Muscle layer of colon (tissue), 2 donors: ENCODE results near the gene PHAF1.

Source experiments
- H3K27ac ChIP-seq: one replicate; pipeline ENCODE4 v1.7.0; 2013; ENCODE audit warnings: low read depth, mild to moderate bottlenecking, low read length, moderate library complexity
- H3K27me3 ChIP-seq, 2 donors: one replicate each; pipeline ENCODE4 v1.7.0; 2013; ENCODE audit warnings: low read length in 2 of 2, mild to moderate bottlenecking in 2 of 2; ENCODE audit not compliant: insufficient read depth in 2 of 2, control insufficient read depth in 1 of 2
- H3K36me3 ChIP-seq: one replicate; pipeline ENCODE4 v1.7.0; 2013; ENCODE audit warnings: mild to moderate bottlenecking, low read length; ENCODE audit not compliant: insufficient read depth
- H3K4me1 ChIP-seq: one replicate; pipeline ENCODE4 v1.7.0; 2013; ENCODE audit warnings: mild to moderate bottlenecking, low read length; ENCODE audit not compliant: insufficient read depth
- H3K4me3 ChIP-seq, 2 donors: one replicate each; pipeline ENCODE4 v1.7.0; 2013; ENCODE audit warnings: low read length in 2 of 2, low read depth in 1 of 2, mild to moderate bottlenecking in 1 of 2, moderate library complexity in 1 of 2
- H3K9ac ChIP-seq: one replicate; pipeline ENCODE4 v1.7.0; 2013; ENCODE audit warnings: low read length
- H3K9me3 ChIP-seq: one replicate; pipeline ENCODE4 v1.7.0; 2013; ENCODE audit warnings: mild to moderate bottlenecking, low read length
- donor health status: abdominal sarcoma.
- donor health status: Adenocarcinoma of cecum.

PHAF1 gene

GRCh38 chr16:67128417-67128816 lies 18.7 kb downstream of the PHAF1 start:
- Histone ChIP-seq H3K36me3 (peaks cover 47% of the 10 kb centered on the region), H3K27ac (no peak overlapping the region), H3K4me3 (no peak overlapping the region), H3K4me1 (no peaks in the 10 kb centered on the region), H3K9me3 (no peaks in the 10 kb centered on the region), H3K9ac (no peak overlapping the region), H3K27me3 (no peaks in the 10 kb centered on the region)

DNA sequence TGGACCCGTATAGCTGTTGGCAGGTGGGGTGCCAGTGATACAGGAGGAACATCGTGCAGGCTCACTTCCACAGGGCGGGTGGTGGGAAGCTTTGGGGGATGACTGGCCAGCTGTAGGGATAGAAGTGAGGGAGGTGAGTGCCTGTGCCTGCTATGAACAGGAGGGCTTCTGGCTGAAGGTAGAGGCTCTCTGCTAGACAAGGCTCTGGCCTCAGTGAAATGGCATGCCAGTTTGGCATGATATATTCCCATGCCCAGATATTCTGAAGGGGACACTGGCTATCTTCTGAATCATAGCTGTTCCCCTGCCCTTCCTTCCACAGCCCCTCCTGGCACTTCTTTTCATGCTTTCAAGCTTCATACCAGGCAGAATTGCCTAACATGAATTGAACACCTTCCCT lies 19.1 kb downstream of the PHAF1 start:
- no peak overlapping the region for H3K9ac ChIP-seq
- no peaks in the 10 kb centered on the region for H3K9me3 ChIP-seq
- H3K4me1 ChIP-seq, result no peaks in the 10 kb centered on the region
- H3K36me3 ChIP-seq, result peaks cover 45% of the 10 kb centered on the region
- no peak overlapping the region for H3K4me3 ChIP-seq
- no peaks in the 10 kb centered on the region for H3K27me3 ChIP-seq
- H3K27ac ChIP-seq, result no peak overlapping the region

- no peak overlapping the region for H3K9ac ChIP-seq
- H3K4me3 ChIP-seq, result no peak overlapping the region
- no peaks in the 10 kb centered on the region for H3K27me3 ChIP-seq
- H3K4me1 ChIP-seq, result no peaks in the 10 kb centered on the region
- H3K27ac ChIP-seq, result no peak overlapping the region
- peaks cover 51% of the 10 kb centered on the region for H3K36me3 ChIP-seq
- H3K9me3 ChIP-seq, result no peaks in the 10 kb centered on the region
Measured at GRCh38 chr16:67129422-67129821, 19.7 kb downstream of the PHAF1 start.

GRCh38 chr16:67137605-67138004 lies 27.9 kb downstream of the PHAF1 start:
- Histone ChIP-seq H3K9me3 (no peaks in the 10 kb centered on the region), H3K27ac (no peak overlapping the region), H3K36me3 (peaks cover 76% of the 10 kb centered on the region)

GRCh38 chr16:67141391-67141790 lies 31.6 kb downstream of the PHAF1 start:
- Histone ChIP-seq H3K9me3 (no peaks in the 10 kb centered on the region), H3K4me1 (no peaks in the 10 kb centered on the region), H3K9ac (no peak overlapping the region), H3K36me3 (peaks cover 78% of the 10 kb centered on the region), H3K27me3 (no peaks in the 10 kb centered on the region), H3K27ac (no peak overlapping the region), H3K4me3 (no peak overlapping the region)

More at GRCh38 chr16:67137605-67138004, 27.9 kb downstream of the PHAF1 start:
- no peaks in the 10 kb centered on the region for H3K4me1 ChIP-seq
- H3K27me3 ChIP-seq, result no peaks in the 10 kb centered on the region
- H3K4me3 ChIP-seq, result no peak overlapping the region
- no peak overlapping the region for H3K9ac ChIP-seq

DNA sequence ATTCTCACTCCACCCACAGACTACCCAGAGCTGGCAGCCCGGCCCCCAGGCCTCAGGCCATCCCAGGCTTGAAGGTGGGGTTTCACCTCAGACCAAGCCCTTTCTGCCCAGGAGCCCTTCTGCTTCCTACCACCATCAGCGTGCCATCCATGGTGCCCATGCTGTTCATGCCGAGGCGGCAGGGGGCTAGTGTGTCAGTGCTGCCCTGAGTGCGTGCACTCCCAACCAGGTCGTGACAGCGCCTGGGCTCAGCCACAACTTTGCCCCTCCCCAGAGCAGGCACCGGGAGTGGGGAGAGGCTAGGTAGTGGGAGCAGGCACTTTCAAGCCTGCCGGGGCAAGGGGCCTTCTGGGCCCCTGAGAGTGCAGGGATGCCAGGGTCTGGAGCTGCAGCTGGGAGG lies 32.6 kb downstream of the PHAF1 start:
- no peak overlapping the region for H3K4me3 ChIP-seq
- H3K27ac ChIP-seq, result no peak overlapping the region
- no peaks in the 10 kb centered on the region for H3K27me3 ChIP-seq
- H3K4me1 ChIP-seq, result no peaks in the 10 kb centered on the region
- no peaks in the 10 kb centered on the region for H3K9me3 ChIP-seq
- no peak overlapping the region for H3K9ac ChIP-seq
- peaks cover 82% of the 10 kb centered on the region for H3K36me3 ChIP-seq

- Histone ChIP-seq H3K4me3 (no peak overlapping the region), H3K36me3 (peaks cover 77% of the 10 kb centered on the region), H3K4me1 (no peaks in the 10 kb centered on the region), H3K27ac (no peak overlapping the region), H3K9ac (no peak overlapping the region), H3K9me3 (no peaks in the 10 kb centered on the region), H3K27me3 (no peaks in the 10 kb centered on the region)
Measured at GRCh38 chr16:67144943-67145342, 35.2 kb downstream of the PHAF1 start.

DNA sequence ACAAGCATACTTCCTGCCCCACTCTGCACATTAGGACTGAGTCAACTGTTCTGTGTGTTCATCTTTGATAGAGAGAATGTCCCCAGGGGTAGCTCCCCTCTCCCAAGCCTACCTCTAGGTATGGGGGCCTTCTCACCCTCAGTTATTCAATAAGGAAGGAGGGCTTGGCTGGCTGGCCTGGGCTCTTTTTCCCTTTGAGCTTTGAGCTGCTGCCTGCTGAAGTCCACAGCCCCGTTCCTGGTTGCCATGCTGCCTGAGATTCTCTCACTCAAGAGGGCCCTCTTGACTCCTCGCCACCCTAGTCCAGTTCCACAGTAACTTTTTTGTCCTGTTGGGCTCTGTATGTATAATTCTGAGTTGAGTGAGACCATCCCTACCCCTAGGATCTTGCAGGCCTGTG lies 36.0 kb downstream of the PHAF1 start:
- Histone ChIP-seq H3K9me3 (no peaks in the 10 kb centered on the region), H3K27ac (no peak overlapping the region), H3K4me3 (no peak overlapping the region), H3K9ac (no peak overlapping the region), H3K27me3 (no peaks in the 10 kb centered on the region), H3K4me1 (no peaks in the 10 kb centered on the region), H3K36me3 (peaks cover 69% of the 10 kb centered on the region)

DNA sequence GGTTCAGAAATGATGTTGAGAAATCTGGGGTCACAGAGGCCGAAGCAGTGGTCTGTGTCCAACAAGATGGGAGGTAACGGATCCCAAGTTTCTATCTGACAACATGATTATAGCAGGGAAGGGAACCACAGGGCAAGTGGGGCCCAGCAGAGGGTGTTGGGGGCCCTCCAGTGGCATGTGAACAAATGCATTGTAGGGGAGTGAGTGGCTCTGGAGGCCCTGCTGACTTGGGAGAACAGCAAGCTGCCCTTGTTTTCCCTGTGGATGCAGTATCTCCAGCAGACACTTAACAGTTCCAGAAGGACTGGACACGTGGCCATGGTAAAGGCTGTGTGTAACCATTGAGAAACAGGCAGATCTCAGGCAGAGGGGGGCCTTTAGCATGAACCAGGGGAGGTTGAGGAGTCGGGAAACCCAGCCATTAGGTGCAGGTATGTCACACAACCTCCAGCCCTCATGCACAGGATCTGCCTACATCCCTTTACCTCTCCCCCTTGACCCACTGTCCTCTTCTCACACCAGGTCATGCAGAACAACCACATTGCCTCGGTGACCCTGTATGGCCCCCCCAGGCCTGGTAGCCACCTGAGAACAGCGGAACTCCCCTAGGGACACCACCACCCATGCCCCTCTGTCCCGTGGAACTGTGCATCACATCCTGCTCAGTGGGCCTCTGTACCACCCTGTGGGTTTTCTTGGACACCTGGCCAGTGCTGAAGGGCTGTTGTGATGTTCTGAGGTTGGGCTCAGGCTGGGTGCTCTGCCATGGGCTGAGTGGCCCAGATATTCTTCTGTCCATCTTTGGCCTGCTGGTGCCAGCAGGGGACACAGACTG lies 37.0 kb downstream of the PHAF1 start:
- H3K27me3 ChIP-seq, result no peaks in the 10 kb centered on the region
- H3K9me3 ChIP-seq, result no peaks in the 10 kb centered on the region
- no peak overlapping the region for H3K4me3 ChIP-seq
- peaks cover 59% of the 10 kb centered on the region for H3K36me3 ChIP-seq
- peaks cover 7% of the 10 kb centered on the region for H3K4me1 ChIP-seq
- no peak overlapping the region for H3K27ac ChIP-seq
- H3K9ac ChIP-seq, result no peak overlapping the region

DNA sequence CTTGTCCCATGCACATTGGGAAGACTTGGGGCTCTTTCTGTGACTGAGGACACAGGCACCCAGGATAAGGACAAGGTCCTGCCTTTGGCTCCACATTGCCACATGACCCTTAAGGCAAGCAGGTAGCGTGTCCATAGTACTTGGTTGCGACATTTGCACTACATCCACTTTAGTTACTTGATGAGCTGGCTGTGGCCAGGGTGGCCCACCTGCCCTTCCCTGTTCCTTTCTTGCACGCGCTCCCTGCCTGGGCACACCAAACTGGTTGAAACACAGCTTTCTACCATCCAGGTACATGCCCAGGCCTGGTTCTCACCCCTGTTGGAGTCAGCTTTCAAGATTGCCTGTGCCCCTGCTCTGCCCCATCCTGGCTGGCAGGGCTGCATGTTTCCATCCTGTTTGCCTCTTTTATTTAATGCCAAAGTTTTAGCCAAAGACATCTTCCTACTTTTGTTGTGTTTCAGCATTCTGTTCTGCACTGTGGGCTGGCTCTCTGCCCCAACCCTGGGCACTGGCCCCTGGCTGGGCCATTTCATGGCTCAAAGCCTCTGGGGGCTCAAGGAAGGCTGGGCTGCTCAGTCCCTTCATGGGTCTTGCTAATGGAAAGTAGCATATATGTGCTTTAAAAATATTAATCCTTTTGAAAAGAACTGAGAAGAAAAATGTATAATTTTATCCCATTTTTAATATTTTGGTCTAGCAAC lies 37.8 kb downstream of the PHAF1 start:
- no peaks in the 10 kb centered on the region for H3K9me3 ChIP-seq
- peaks cover 53% of the 10 kb centered on the region for H3K36me3 ChIP-seq
- H3K4me3 ChIP-seq, result no peak overlapping the region
- H3K9ac ChIP-seq, result no peak overlapping the region
- peaks cover 8% of the 10 kb centered on the region for H3K4me1 ChIP-seq
- no peaks in the 10 kb centered on the region for H3K27me3 ChIP-seq
- H3K27ac ChIP-seq, result no peak overlapping the region

DNA sequence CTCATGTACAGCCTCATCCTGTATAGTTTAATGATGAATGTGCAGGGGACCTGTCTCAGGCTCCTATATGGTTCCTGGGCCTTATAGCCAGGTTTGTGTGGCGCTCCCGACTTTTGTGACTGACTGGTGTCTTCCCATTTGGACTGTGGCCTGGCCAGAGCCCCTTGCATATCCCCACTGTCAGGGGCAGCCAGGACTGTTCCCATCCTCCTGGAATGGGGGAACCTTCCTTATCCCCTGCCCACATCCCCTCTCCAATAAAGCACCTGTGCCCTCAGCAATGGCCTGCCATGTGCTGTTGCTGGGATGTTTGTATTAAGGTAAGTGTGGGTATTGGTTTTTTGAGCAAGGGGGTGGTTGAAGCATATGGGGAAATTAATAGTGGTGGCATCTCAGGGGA lies 38.5 kb downstream of the PHAF1 start:
- no peak overlapping the region for H3K9ac ChIP-seq
- H3K36me3 ChIP-seq, result peaks cover 48% of the 10 kb centered on the region
- H3K4me1 ChIP-seq, result peaks cover 8% of the 10 kb centered on the region
- H3K27me3 ChIP-seq, result no peaks in the 10 kb centered on the region
- H3K27ac ChIP-seq, result no peak overlapping the region
- no peaks in the 10 kb centered on the region for H3K9me3 ChIP-seq
- H3K4me3 ChIP-seq, result no peak overlapping the region
